ENCODE measurements around the gene PUS7.
A peak's percentile ranks its signal among the peaks of the same experiment; 100 is the strongest.
"Not testable (repeated sequence)": the region's sequence is repeated elsewhere in the genome, so short reads cannot be mapped to it uniquely, and the experiment has no call there.

The PUS7 gene

DNA sequence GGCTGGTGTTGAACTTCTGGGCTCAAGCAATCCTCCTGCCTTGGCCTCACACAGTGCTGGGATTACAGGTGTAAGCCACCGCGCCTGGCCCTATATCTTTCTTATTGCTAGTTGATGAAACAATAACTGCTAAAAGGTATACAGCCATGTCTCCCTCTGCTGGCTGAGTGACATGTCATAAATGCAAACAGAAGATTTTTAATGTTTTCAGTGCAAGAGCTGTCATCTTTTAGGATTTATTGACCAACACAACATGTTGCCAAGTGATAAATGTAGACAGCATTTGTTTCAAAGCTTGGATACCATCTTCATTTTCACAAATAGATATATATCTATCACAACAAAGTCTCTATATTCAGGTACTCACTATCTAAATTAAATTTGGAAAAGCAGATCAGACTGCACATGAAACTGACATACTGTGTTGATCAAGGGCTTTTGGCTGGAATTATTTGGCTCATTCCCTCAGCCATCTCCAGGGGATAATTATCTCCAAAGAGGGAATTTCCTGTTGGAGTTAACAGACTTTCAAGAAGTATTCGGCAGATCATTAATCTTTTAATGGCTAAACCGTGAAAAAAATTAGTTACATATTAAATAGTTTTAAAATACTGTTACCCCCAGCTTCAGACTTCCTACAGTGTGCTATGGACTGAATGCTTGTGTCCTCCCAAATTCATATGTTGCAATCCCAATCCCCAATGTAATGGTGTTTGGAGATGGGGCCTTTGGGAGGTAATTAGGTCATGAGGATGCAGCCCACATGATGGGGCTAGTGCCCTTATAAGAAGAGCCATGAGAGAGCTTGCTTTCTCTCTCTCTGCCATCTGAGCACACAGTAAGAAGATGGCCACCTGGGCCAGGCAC is 92.1 kb downstream of the PUS7 start:
- H3K4me1 Mint-ChIP-seq = peaks cover 26% of the 10 kb centered on the region
- TF ChIP-seq CTCF (IDR thresholded peaks at IDR 0.05; ENCODE audit: unreplicated experiment in 3 of 3) = peak; percentile 15 to 45 (median 35)
- H3K27ac Mint-ChIP-seq = peak overlapping the region; percentile 75 to 92 (median 75)
- H3K9me3 Mint-ChIP-seq = peaks cover 2% of the 10 kb centered on the region
- no peak overlapping the region for H3K4me3 Mint-ChIP-seq
- H3K27me3 Mint-ChIP-seq (ENCODE audit: low read depth) = peaks cover 21% of the 10 kb centered on the region
- no peaks in the 10 kb centered on the region for H3K36me3 Mint-ChIP-seq (ENCODE audit: low read depth)

- H3K27me3 Mint-ChIP-seq (ENCODE audit: low read depth) = peaks cover 38% of the 10 kb centered on the region
- H3K27ac Mint-ChIP-seq = peak overlapping the region; percentile 83 to 87 (median 85)
- H3K9me3 Mint-ChIP-seq = peaks cover 2% of the 10 kb centered on the region
- TF ChIP-seq CTCF (IDR thresholded peaks at IDR 0.05; ENCODE audit: unreplicated experiment in 3 of 3) = no peak
- H3K4me3 Mint-ChIP-seq = no peak overlapping the region
- H3K36me3 Mint-ChIP-seq (ENCODE audit: low read depth) = no peaks in the 10 kb centered on the region
- peaks cover 20% of the 10 kb centered on the region for H3K4me1 Mint-ChIP-seq
These were observed 95.4 kb downstream of the PUS7 start for GRCh38 chr7:105426606-105427146.

DNA sequence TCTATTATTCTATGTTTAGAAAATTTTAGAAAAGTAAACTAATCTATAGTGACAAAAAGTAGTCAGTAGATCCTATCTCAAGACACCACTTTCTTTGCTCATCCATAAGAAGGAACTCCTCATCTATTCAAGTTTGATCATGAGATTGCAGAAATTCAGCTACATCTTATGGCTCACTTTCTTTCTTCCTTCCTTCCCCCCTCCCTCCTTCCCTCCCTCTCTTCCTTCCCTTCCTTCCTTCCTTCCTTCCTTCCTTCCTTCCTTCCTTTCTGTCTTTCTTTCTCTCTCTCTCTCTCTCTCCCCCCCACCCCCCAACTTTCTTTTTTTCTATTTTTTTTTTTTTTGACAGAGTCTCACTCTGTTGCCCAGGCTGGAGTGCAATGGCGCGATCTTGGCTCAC is 98.1 kb downstream of the PUS7 start:
- H3K27ac Mint-ChIP-seq = no peak overlapping the region
- H3K27me3 Mint-ChIP-seq (ENCODE audit: low read depth) = peaks cover 38% of the 10 kb centered on the region
- H3K4me3 Mint-ChIP-seq = no peak overlapping the region
- H3K9me3 Mint-ChIP-seq = peaks cover 2% of the 10 kb centered on the region
- H3K4me1 Mint-ChIP-seq = peaks cover 11% of the 10 kb centered on the region
- TF ChIP-seq CTCF (IDR thresholded peaks at IDR 0.05; ENCODE audit: unreplicated experiment in 3 of 3) = no peak
- H3K36me3 Mint-ChIP-seq (ENCODE audit: low read depth) = no peaks in the 10 kb centered on the region

DNA sequence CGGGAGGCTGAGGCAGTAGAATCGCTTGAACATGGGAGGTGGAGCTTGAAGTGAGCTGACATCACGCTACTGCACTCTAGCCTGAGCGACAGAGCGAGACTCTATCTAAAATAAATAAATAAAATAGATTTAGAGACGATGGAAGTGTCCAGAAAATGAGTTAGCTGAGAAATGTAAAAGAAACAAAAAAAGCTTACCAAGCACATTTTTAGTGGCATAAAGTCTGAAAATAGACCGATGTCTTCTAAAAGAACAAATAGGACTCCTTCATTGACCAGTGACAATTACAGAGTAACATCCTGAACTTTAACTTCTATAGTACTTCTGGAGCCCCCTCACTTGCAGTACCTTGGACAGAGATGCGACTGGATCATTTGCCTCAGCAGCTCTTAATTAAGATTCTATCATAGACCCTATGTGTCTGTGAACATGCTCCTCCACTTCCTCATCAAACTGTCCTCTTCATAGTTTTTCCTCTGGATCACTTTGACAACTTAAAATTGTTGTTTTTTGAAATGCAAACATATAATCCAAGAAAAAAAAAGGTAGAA is 108.1 kb downstream of the PUS7 start:
- no peaks in the 10 kb centered on the region for H3K4me1 Mint-ChIP-seq
- TF ChIP-seq CTCF (IDR thresholded peaks at IDR 0.05; ENCODE audit: unreplicated experiment in 3 of 3) = no peak
- H3K9me3 Mint-ChIP-seq = no peaks in the 10 kb centered on the region
- H3K4me3 Mint-ChIP-seq = no peak overlapping the region
- no peak overlapping the region for H3K27ac Mint-ChIP-seq
- no peaks in the 10 kb centered on the region for H3K27me3 Mint-ChIP-seq (ENCODE audit: low read depth)
- H3K36me3 Mint-ChIP-seq (ENCODE audit: low read depth) = no peaks in the 10 kb centered on the region

DNA sequence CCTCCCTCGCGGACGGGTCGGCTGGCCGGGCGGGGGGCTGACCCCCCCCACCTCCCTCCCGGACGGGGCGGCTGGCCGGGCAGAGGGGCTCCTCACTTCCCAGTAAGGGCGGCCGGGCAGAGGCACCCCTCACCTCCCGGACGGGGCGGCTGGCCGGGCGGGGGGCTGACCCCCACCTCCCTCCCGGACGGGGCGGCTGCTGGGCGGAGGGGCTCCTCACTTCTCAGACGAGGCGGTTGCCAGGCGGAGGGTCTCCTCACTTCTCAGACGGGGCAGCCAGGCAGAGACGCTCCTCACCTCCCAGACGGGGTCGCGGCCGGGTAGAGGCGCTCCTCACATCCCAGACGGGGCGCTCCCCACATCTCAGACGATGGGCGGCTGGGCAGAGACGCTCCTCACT is 111.3 kb downstream of the PUS7 start:
- H3K9me3 Mint-ChIP-seq; H3K4me1 Mint-ChIP-seq; H3K4me3 Mint-ChIP-seq; H3K27ac Mint-ChIP-seq; H3K36me3 Mint-ChIP-seq (ENCODE audit: low read depth); H3K27me3 Mint-ChIP-seq (ENCODE audit: low read depth): not testable (repeated sequence)

DNA sequence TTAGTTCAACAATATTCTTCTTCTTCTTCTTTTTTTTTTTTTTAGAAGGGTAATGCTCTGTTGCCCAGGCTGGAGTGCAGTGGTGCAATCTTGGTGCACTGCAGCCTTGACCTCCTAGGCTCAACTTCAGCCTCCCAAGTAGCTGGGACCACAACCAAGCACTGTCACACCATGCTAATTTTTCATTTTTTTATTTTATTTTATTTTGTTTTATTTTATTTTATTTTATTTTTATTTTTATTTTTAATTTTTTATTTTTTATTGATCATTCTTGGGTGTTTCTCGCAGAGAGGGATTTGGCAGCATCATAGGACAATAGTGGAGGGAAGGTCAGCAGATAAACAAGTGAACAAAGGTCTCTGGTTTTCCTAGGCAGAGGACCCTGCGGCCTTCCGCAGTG is 112.3 kb downstream of the PUS7 start:
- not testable (repeated sequence) for H3K36me3 Mint-ChIP-seq (ENCODE audit: low read depth); H3K27ac Mint-ChIP-seq; H3K4me3 Mint-ChIP-seq; H3K4me1 Mint-ChIP-seq; H3K9me3 Mint-ChIP-seq; H3K27me3 Mint-ChIP-seq (ENCODE audit: low read depth)
